NCI-H1417 treated with DMSO at 0.1 percent for 48 hours (cell line): ENCODE data around the gene TBC1D3D.
"Not testable (repeated sequence)": the region's sequence is repeated elsewhere in the genome, so short reads cannot be mapped to it uniquely, and the experiment has no call there.

Experiments
- DNase-seq: peaks from one replicate; lab custom pipeline; 2025; lab: John Stamatoyannopoulos, UW

Gene TBC1D3D

DNA sequence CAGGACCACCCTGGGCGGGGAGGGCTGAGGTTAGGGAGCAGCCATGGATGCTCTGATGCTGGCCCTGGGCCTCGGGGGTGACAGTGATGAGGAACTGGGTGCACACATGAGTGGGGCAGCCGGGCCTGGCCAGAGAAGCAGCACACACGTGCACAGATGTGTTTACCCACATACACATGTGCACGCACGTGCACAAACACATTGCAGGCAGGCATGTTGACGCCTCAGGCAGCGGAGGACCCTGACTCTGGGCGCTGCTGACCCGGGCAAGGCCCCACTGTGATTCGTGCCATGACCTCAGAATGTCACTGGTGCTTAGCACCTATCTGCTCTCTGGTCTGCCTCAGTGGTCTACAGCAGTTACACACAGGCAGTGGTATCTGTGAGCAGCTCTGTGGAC lies at the start of gene TBC1D3D:
Gene TBC1D3D (plus strand): TSS at position 301 of the 400 bp plus-strand sequence. CDS start 1,585 bp downstream, outside the sequence.
- not testable (repeated sequence) for DNase-seq

DNA sequence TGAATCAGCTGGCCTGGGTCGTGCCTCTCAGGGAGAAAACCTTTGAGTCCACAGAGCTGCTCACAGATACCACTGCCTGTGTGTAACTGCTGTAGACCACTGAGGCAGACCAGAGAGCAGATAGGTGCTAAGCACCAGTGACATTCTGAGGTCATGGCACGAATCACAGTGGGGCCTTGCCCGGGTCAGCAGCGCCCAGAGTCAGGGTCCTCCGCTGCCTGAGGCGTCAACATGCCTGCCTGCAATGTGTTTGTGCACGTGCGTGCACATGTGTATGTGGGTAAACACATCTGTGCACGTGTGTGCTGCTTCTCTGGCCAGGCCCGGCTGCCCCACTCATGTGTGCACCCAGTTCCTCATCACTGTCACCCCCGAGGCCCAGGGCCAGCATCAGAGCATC lies 14.8 kb upstream of the TBC1D3D start, which contains the start of gene TBC1D3L:
Gene TBC1D3L (minus strand): TSS at position 101 of the 400 bp plus-strand sequence. CDS start 1,540 bp downstream, outside the sequence.
- DNase-seq, result not testable (repeated sequence)
